ENCODE data around the gene MARS2.
"Not testable (repeated sequence)": the region's sequence is repeated elsewhere in the genome, so short reads cannot be mapped to it uniquely, and the experiment has no call there.

Gene MARS2

DNA sequence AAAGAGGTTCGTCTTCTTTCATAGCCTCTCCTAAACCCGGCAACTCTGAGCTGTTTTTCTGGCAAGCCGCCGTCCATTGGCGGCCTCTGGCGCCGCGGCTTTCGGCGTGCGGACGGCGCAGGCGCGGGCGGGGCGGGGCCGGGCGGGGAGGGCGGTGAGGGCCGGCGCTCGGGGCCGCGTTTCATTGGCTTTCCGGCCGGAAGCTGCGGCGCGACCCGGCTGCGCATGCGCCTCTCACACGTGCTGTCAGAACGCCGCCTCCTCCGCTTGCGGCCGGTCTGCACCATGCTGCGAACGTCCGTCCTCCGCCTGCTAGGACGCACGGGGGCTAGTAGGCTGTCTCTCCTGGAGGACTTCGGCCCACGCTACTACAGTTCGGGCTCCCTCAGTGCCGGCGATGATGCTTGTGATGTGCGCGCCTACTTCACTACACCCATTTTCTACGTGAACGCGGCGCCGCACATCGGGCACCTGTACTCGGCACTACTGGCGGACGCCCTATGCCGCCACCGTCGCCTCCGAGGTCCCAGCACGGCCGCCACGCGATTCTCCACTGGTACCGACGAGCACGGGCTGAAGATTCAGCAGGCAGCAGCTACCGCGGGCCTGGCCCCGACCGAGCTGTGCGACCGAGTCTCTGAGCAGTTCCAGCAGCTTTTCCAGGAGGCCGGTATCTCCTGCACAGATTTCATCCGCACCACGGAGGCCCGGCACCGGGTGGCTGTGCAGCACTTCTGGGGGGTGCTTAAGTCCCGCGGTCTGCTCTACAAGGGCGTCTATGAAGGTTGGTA, at the start of gene MARS2:
TSS of gene MARS2 (plus strand) at position 249 of the 791 bp plus-strand sequence. CDS start at position 286, 37 bp downstream.
- peak; percentile 82 to 89 for DNase-seq

DNA sequence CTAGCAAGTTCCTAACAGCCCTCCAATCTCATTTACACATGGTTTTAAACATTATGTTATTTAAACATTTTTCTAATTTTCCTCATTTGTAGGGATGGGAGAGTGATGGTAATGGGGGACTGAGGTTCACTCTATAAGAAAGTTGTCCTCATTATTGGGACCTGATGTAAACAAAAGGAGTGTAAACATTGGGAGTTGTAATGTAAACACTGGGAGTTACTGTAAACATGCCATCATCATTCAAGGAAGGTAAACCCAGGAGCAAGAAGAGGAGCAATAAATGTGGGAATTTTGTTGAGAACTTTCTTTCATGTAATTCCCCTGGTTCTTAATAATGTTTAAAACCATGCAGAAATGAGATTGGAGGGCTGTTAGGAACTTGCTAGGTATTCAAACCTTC, 47.6 kb upstream of the MARS2 start:
- DNase-seq = no peak

DNA sequence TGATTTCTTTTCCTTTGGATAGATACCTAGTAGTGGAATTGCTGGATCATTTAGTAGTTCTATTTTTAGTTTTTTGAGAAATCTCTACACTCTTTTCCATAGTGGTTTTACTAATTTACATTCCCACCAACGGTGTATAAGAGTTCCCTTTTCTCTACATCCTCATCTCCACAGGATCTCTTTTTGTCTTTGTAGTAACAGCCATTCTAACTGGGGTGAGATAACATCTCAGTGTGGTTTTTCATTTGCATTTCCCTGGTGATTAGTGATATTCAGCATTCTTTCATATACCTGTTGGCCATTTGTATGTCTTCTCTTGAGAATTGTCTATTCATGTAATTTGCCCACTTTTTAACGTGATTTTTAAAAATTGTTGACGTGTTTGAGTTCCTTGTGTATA, 43.5 kb upstream of the MARS2 start:
- DNase-seq = no peak

DNA sequence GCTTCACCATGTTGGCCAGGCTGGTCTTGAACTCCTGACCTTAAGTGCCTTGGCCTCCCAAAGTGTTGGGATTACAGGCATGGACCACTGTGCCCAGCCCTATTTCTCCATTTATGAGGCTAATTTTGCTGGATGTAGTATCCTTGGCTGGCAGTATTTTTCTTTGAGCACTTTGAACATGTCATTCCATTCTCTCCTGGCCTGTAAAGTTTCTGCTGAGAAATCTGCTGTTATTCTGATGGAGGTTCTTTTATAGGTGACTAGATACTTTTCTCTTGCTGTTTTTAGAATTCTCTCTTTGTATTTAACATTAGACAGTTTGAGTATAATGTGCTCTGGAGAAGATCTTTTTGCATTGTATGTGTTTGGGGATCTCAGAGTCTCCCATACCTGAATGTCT, 38.9 kb upstream of the MARS2 start:
- DNase-seq = no peak

DNA sequence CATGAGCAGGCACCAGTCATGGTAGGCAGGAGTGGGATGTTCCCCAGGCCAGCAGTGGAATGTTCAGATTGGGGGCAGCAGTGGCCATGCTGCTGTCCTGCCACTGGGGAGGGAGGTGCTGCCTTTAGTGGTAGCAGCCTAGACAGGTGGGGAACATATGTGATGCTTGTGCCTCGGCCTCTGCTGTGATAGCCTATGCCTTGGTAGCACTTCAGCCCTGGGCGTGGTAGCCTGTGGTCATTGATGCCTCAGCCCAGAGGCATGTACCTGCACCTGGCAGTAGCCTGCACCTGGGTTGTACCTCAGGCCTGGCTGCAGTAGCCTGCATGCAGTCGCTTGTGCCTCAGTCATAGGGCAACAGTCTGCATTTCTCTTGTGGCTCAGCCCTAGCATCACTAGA, 36.9 kb upstream of the MARS2 start:
- DNase-seq = no peak

DNA sequence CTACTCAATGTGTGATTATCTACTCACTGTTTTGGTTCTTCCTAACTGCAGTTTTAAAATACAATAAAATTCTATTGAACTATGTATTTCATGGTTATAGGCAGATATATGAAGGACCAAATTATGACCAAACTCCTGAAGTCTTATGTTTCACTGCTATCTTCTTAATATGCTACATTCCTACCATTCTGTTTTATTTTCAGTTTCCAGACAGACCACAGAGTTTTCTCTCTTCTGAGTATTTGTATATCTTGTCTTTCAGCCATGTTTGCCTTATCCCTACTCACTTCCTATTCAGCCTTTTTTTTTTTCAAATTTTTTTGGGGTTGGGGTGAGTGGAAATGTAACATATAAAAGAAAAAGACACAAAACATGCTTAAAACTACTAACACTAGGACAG, 36.1 kb upstream of the MARS2 start:
- DNase-seq = no peak

DNA sequence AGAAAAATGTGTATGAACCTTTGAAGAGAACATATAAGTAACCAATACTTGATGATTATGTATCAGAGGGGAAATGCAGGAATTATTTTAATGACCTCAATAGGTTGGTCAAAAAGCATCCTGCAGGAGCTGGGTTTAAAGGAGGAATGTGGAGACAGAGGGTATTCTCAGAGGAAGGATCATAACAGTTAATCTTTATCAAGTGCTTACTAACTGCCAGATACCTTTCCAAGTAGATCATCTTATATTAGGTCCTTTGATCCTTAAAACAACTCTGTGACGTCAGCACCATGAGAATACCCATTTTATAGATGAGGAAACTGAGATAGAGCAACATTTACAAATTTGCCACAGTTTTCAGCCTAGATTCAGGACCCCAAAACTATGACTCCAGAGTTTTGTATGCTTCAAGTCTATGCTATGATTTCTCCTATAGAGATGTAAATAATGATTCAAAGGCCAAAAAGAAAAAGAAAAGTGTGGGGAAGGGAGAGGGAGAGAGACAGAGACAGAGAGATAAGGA, 32.7 kb upstream of the MARS2 start:
- no peak for DNase-seq

DNA sequence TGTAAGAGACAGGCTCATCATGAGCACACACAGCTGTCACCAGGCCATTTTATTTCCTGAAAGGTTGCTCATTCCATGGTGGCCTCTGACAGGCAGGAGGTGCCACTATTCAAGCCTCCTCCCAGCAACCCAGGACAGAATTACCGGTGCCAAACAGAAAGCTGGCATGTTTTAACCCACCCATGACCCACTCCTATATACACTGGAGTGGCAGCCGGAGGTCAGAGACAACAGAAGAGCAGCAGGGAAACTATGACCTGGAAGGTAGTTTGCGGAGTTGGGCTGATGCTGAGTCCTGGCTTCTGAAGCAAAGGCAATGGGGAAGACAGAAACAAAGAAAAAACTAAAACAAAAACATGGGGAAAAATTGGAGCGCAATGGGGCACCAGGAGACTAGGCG, 32.1 kb upstream of the MARS2 start:
- DNase-seq = no peak

DNA sequence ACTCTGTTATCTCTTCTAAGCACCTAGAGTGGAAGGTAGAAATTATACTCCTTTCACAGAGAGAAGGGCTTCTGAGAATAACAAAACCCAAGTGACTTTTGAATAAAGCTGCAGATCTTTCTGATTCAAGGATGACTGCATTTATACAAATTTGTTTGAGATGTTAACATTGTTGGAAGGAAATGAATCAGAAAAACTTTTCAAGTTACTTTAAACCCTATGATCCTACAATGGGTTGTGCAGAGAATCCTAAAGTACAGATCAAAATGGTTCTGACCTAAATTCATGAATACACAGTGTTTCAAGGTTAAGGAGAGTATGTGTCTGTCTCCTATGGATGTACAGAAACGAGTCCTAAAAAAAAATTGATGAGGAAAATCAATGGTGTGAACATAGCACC, 31.6 kb upstream of the MARS2 start:
- no peak for DNase-seq

DNA sequence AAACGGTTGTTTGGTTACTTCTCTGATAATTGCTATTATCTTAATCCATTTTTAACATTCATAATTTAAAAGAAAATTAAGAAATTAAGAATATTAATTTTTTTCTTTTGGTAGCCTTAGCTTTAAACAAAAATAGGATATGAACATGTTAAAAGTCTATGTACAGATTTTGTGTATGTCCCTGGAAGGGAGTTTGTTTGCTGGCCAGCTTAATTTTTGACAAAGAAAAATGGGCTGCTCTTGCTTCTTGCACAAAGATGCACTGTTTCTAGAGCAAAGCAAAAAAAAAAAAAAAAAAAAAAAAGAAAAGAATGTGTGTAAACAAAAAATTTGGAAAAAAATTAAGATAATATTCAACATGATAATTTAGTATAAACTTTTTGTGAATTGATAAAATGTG, 31.1 kb upstream of the MARS2 start:
- no peak for DNase-seq

DNA sequence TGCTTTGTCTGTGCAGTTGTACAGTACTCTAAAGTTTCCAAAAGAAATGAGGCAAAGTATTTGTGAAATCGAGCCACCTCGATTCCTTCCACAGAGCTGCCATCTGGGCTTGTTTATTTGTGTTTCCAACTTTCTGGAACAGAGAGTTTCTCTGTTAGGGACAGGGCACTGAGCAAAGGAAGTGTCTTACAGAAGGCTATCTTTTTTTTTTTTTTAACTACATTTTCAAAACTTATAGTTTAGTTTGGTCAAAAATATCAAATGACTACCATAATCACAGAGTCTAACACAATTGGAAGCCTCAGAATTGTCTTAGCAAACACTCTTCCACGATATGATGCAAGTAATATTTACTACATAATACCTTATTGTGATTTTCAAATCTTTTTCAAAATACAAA, 30.6 kb upstream of the MARS2 start:
- DNase-seq = no peak

DNA sequence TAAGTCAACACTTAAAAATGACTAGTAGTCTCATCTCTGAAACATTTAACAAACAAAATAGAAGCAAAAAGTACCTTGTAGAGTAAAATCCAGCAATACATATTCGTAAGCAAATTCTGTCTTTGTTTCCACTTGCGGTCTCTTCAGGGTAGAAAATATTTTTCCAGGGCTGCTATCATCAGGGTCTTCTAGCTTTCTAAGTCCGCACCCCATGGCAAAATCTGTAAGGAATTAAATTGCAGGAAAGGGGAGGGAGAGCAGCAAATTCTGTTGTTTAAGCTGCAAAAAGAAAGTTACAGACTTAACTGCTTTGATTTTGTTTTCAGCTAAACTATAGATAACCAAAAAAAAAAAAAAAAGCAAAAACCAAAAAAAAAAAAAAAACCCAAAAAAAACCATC, 29.9 kb upstream of the MARS2 start, which contains the start of gene RFTN2:
TSS of gene RFTN2 (minus strand) at position 342 of the 400 bp plus-strand sequence. CDS start at position 213, 129 bp downstream.
- DNase-seq = no peak

DNA sequence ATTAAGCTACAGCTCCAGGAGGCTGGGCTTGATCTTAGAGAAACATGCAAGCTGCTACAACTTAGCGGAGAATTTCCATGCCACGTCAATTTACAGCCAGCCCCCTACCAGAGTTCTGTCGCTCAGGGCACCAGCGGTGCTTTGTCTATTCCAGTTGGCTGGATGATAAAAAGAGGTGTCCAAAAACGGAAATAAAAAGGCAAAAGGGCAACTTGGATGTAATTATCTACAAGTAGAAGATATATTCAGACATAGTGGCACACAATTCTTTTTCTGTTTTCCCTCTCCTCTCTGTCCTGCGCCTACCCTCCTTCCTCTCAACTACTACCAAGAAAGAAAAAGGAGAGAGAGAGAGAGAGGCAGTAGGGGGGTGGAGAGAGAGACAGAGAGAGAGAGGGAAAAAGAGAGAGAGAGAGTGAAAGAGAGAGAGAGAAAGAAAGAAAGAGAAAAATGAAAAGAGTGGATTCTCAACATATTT, 29.4 kb upstream of the MARS2 start:
- no peak for DNase-seq

DNA sequence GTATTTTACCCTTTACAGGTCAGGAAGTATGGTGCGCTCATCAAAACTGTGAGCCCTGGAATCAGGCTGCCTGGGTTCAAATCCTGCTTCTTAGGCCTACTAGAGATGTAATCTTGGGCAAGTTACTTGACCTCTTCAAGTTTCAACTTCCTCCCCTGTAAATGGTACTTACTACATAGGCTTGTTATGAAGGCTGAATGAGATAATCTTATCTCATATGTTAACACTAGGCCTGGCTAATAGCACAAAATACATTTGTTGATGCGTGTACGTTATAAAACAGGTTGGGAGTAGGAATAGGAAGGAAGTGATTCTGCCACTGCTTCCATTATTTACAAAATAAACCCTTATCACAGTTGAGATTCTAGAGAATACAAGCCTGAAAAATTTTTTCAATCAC, 28.1 kb upstream of the MARS2 start:
- no peak for DNase-seq

DNA sequence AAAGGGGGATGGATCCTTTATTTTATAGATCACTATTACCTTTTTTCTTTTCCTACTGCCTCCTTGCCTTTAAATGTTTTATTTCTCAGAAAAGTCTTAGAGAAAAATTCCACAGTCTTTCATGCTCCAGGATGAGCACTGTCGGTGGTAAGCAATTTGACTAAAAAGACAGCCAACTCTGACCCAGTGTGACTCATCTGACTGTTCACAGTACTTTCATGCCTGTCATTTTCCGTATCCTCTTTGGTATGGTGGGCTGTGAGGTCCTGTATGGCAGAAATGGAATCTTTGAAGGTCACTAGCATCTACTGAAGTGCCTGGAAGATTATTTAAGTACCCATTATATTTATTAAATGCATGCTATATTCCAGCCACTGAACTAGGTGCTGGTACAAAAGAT, 27.7 kb upstream of the MARS2 start:
- DNase-seq = no peak

DNA sequence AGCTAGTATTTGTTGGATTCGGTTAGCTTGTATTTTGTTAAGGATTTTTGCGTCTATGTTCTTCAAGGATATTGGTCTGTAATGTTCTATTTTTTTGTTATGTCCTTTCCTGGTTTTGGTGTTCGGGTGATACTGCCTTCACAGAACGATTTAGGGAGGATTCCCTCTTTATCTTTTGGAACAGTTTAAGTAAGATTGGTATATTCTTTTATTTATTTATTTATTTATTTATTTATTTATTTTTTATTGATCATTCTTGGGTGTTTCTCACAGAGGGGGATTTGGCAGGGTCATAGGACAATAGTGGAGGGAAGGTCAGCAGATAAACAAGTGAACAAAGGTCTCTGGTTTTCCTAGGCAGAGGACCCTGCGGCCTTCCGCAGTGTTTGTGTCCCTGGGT, 10.0 kb upstream of the MARS2 start:
- DNase-seq = not testable (repeated sequence)

DNA sequence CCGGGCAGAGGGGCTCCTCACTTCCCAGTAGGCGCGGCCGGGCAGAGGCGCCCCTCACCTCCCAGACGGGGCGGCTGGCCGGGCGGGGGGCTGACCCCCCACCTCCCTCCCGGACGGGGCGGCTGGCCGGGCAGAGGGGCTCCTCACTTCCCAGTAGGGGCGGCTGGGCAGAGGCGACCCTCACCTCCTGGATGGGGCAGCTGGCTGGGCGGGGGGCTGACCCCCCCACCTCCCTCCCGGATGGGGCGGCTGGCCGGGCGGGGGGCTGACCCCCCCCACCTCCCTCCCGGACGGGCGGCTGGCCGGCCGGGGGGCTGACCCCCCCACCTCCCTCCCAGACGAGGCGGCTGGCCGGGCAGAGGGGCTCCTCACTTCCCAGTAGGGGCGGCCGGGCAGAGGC, 9.2 kb upstream of the MARS2 start:
- not testable (repeated sequence) for DNase-seq

DNA sequence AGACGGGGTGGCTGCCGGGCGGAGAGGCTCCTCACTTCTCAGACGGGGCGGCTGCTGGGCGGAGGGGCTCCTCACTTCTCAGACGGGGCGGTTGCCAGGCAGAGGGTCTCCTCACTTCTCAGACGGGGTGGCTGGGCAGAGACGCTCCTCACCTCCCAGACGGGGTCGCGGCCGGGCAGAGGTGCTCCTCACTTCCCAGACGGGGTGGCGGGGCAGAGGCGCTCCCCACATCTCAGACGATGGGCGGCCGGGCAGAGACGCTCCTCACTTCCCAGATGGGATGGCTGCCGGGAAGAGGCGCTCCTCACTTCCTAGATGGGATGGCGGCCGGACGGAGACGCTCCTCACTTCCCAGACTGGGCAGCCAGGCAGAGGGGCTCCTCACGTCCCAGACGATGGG, 8.6 kb upstream of the MARS2 start:
- DNase-seq = not testable (repeated sequence)

DNA sequence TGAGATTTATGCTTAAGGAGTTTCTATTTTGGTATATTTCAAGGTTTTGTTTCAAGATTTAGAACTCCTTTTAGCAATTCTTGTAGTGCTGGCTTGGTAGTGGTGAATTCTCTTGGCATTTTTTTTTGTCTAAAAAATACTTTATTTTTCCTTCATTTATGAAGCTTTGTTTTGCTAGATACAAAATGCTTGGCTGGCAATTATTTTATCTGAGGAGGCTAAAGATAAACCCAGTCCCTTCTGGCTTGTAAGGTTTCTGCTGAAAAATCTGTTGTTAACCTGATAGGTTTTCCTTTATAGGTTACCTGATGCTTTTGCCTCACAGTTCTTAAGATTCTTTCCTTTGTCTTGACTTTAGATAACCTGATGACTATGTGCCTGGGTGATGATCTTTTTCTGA, 5.4 kb upstream of the MARS2 start:
- DNase-seq = not testable (repeated sequence)

DNA sequence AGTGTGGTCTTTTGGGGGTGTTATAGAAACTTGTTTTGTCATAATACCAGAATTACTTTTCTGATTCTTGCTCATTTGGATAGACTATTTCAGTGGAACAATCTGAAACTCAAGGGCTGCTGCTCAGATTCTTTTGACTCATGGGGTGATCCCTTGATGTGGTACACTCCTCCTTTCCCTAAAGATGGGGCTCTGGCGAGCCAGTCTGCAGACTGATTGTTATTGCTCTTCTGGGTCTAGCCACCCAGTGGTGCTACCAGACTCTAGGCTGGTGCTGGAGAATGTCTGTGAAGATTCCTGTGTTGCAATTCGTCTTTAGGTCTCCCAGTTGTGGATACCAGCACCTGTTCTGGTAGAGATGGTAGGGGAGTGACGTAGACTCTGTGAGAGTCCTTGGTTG, 4.2 kb upstream of the MARS2 start:
- no peak for DNase-seq

DNA sequence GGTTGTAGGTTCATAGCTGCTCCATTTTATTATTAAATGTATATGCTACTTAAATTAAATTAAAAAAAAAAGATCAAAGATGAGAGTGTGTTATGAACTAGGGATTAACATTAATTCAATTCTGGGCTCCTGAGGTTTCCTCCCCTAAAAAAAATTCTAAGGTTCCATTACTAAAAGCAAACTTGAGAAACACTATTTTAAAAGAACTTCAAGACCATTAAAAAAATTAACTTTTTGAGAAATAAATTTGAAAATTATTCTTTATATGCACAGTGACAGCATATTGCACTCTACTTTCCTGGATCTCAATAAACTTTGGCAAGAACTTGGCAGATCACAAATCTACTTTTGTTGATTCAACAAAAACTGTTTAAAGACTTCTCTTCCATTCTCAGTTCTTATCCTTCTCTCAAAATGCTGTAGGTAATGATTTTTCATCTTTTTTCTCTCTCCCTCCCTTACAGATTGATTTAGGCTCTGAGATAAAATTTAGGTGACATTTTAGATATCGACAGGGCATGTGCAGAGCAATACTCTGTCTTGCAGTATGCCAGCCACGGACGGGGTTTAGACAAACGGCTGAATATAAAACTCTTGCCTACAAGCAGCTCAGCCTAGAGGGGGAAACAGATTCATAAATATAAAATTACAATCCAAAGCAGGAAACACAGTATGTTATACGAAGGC, 592 bp upstream of the MARS2 start:
- DNase-seq = no peak

DNA sequence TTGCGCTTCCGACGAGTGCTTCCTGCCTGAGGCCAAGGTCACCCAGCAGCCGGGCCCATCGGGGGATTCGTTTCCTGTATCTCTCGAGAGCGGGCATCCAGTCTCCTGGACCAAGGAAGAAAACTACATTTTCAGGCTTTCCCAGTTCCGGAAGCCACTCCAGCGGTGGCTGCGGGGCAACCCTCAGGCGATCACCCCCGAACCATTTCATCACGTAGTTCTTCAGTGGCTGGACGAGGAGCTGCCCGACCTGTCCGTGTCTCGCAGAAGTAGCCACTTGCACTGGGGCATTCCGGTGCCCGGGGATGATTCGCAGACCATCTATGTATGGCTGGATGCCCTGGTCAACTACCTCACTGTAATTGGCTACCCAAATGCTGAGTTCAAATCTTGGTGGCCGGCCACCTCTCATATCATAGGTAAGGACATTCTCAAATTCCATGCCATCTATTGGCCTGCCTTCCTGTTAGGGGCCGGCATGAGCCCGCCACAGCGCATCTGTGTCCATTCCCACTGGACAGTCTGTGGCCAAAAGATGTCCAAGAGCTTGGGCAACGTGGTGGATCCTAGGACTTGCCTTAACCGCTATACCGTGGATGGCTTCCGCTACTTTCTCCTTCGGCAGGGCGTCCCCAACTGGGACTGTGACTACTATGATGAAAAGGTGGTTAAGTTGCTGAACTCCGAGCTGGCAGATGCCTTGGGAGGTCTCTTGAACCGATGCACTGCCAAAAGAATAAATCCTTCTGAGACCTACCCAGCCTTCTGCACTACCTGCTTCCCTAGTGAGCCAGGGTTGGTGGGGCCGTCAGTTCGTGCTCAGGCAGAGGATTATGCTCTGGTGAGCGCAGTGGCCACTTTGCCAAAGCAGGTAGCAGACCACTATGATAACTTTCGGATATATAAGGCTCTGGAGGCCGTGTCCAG, 1.0 kb downstream of the MARS2 start:
- no peak for DNase-seq

DNA sequence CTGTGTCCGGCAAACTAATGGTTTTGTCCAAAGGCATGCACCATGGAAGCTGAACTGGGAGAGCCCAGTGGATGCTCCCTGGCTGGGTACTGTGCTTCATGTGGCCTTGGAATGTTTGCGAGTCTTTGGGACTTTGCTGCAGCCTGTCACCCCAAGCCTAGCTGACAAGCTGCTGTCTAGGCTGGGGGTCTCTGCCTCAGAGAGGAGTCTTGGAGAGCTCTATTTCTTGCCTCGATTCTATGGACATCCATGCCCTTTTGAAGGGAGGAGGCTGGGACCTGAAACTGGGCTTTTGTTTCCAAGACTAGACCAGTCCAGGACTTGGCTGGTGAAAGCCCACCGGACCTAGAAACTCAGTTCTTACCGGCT, 1.7 kb downstream of the MARS2 start:
- DNase-seq = no peak

Data from SHP77 (cell line).